ENCODE measurements around the gene ULK2.
"Not testable (repeated sequence)": the region's sequence is repeated elsewhere in the genome, so short reads cannot be mapped to it uniquely, and the experiment has no call there.

Gene ULK2

DNA sequence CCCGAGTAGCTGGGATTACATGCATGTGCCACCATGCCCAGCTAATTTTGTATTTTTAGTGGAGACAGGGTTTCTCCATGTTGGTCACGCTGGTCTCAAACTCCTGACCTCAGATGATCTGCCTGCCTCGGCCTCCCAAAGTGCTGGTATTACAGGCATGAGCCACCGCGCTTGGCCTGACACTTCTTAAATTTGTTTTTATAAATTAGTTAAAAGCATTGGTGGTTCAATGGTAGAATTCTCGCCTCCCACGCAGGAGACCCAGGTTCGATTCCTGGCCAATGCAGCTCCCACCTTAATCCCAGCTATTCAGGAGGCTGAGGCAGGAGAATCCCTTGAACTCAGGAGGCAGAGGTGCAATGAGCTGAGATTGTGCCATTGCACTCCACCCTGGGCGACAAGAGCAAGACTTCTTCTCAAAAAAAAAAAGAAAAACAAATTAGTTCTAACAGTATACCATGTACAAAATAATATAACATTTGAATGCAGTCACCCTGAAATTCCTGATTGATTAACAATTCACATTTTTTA lies 7.0 kb downstream of the ULK2 start:
- DNase-seq = not testable (repeated sequence)

DNA sequence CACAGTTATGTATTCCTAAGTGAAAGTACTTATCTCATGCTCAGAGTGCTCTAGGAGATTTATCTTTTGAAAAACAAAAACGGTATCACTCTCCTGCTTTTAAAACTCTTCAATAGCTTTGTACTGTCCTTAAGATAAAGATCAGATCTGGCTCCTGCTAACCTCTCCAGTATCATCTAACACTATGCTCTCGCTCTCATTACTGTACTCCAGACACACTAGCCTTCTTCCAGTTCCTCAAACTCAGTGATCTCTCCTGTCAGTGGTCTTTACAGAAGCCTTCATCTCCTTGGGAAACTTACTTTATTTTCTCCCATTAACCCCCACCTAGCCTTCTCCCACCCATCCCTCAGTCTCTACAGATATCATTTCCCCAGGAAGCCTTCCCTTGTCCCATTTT lies 10.1 kb downstream of the ULK2 start:
- no peak for DNase-seq

DNA sequence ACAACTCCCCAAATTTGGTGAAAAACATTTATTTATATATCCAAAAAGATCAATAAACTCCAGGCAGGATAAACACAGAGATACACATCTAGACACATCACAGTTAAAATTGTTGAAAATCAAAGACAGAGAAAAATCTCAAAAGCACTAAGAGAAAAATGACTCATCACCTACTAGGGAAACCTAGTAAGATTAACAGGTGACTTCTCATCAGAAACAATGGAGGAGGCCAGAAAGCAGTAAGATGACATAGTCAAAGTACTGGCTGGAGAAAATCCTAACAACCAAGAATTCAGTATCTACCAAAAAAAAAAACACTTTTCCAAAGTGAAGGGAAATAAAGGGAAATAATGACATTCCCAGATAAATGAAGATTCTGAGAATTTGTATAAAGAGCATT lies 33.8 kb downstream of the ULK2 start:
- no peak for DNase-seq

DNA sequence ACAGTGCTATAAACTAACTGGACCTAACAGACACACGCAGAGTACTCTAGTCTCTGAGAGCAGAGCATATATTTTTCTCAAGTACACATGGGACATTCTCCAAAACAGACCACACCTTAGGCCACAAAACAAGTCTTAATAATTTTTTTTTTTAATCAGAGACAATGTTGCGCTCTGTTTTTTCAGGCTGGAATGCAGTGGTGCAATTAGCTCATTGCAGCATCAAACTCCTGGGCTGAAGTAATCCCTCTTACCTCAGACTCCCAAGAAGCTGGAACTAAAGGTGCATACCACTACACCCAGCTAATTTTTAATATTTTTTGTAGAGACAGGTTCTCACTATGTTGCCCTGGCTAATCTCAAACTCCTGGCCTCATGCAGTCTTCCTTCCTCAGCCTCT lies 37.7 kb downstream of the ULK2 start:
- DNase-seq = no peak

DNA sequence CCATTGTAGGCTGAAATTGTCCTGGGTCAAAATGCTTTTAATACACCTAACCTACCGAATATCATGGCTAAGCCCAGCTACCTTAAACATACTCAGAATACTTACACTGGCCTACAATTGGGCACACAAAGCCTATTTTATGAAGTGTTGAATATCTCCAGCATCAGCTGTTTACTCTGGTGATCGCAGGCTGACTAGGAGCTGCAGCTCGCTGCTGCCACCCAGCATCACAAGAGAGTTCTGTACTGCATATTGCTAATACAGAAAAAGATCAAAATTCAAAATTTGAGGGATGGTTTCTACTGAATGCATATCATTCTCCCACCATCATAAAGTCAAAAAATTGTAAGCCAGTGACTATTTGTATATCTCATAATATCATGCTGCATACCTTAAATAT lies 55.3 kb downstream of the ULK2 start:
- DNase-seq = no peak

DNA sequence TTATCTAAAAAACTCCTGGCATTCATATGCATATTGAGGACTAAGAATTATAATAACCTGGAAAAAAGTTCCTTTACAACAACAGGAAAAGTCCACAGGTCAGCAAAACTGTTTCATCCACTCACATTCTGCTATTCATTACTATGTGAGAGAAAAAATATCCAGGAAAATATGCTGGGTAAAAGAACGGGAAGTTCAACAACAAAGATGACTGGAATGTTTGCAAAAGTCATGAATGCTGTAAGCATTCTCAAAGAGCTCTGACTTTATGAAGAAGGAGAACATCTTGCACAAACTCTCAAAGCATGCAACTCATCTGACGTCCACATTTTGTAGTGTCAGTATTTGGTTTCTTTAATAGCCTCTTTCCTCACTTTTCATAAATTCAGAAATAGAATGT lies 62.7 kb downstream of the ULK2 start:
- DNase-seq = no peak

DNA sequence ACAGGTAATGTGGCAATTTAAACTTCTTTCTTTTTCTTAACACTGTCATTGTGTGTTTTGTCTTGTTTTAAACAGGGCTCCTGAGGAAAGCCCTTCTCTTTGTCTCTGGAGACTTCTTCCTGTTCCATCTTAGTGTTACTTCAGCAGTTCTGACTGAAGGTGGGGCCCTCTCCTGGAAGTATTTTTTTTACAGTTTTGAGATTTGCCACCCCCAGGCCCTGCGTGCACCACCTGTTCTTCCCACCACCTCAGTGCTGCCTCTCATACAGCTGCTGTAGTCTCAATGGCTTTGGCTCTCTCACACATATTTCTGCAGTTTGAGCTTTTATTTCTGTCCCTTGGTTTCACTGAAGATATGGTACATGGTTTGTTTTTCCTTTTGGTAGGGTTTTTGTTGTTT lies 67.2 kb downstream of the ULK2 start:
- DNase-seq = no peak

DNA sequence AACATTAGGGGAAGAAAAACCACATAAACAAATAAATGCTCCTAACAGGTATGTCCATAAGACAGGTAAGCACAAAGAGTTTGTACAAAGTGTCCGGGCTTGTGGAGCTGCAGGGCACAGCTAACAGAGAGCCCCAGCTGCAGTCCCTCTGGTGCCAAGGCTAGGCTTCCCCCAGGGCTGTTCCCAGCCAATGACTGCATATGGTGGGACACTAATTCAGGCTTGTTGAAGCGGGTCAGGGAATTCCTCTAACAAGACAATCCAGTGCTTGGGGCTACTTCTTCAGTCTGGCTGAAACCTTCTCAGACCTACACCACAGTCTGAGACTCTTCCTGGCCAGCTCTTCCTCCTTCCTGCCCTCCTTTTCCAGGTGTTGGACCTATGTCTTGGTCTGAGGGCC lies 67.9 kb downstream of the ULK2 start:
- no peak for DNase-seq

DNA sequence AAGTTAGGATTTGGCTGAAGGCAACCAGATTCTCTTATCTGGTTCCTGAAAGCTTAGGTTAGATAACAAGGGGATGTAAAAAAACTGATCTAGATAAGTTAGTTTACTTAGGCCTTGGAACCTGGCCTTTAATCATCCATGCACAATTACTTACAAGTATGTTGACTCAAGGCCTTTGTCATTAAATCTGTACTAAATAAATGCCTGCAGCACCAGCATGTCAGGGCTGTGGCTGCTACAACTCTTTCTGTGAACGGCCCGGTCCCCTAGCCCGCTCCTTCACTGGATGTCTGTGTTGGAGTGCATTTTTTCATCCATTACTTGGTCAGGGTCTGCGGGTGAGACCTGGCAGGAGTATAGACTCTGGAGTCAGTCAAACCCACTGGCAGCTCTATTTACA lies 71.3 kb downstream of the ULK2 start:
- no peak for DNase-seq

DNA sequence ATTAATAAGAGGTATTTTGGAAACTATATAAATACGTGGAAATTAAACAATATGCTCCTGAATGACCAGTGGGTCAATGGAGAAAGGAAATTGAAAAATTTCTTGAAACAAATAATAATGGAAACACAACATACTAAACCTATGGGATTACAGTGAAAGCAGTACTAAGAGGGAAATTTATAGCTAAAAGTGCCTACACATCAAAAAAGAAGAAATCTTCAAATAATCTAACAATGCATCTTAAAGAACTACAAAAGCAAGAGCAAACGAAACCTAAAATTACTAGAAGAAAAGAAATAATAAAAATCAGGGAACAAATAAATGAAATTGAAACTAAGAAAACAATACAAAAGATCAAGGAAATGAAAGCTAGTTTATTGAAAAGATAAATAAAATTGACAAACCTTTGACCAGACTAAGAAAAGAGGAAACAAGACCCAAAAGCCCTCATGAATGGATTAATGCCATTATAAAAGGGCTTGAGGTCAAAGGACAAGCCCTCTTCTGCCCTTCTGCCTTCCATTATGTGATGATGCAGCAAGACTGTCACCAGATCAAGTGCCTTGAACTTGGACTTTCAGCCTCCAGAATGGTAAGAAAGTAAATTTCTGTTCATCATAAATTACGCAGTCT lies 75.7 kb downstream of the ULK2 start:
- no peak for DNase-seq

DNA sequence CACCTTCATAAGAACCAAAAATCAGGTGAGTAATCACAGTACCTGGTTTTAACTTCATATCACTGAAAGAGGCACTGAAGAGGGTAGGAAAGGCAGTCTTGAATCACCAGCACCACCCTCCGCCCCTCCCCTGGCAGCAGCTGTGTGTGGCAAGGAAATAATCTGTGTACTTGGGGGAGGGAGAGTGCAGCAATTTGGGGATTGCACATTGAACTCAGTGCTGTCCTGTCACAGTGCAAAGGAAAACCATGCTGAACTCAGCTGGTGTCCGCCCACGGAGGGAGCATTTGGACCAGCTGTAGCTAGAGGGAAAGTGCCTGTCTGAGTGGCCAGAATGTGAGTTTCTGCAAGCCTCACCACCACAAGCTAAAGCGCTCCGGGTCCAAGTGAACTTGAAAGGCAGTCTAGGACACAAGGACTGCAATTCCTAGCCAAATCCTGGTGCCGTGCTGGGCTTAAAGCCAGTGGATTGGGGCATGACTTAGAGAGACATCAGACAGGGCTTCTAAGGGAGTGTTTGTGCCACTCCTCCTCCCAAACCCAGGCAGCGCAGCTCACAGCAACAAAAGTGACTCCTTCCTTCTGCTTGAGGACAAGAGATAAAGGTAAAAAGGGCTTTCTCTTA lies 79.9 kb downstream of the ULK2 start:
- no peak for DNase-seq

DNA sequence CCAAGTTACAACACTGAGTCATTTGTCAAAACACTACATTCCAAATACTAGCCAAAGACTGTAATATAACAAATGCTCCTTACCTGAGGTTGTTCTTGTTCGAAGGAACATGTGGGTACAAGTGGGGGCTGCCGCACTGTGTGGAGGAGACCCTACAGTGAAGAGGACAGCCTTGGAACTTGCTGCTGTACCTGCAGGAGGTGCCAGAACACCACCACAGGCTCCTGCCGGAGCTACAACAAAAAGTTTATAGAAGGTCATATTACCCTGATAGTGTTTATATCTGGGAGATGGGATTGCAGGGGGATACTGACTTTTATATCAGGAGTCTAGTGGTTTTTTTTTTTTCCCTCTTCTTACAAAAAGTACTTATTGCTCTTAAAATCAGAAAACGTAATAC lies 81.9 kb downstream of the ULK2 start:
- no peak for DNase-seq

DNA sequence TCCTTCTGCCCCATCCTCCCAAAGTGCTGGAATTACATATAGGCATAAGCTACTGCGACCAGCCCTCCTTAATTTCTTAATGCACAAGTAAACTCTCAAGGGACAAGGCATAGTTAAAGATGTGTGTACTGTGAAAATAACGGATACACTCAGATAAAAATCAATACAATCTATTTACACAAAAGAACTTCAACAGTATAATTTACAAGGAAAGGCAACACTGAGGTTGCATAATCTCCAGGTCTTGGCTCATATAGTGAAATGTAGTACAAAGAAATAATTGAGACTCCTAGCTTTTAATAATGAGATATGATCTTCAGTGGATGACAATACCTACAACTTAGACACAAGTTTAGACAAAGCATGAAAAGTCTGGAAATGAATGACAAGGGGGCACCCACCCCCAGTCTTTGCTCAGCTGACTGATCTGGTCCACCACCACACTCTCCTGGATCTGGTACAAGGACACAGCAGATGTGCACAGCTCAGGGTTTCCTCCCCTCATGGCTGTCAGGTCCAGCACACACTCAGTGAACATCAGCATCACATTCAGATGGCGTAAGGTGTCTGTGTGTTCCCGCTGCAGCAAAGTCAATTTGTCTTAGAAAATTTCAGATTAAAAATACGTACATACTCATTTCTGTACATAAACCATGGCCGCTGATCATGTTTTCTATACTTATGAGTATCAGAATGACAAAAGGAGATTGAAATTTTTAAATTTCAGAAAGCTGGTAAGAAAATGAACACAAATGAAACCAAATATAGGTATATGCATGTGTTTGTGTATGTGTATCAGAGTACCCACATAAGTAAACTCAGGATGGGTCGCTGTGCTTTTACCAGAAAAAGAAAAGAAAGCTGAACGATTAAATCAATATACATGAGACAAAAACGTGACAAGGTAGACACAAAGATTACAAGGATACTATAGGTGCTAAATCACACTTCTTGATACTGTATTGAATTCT lies 86.0 kb downstream of the ULK2 start:
- DNase-seq = no peak

DNA sequence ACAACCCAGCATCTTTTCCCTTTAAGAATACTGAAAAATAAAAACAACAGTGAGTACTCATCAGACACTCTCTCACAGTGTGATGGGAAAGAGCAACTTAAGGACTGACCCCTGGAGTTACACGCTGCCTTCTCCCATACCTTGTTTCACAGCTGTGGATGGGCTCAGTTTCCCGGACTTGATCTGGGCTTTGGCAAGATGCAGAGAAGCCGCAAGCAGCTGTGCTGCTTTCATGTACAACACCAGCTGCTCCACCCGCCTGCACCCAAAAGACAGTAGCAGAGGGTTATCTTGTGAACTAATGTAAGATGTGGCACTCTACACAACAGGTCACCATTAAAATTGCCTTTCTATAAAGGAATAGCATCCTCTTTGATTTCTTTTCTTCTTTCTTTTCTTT lies 86.9 kb downstream of the ULK2 start:
- DNase-seq = no peak

DNA sequence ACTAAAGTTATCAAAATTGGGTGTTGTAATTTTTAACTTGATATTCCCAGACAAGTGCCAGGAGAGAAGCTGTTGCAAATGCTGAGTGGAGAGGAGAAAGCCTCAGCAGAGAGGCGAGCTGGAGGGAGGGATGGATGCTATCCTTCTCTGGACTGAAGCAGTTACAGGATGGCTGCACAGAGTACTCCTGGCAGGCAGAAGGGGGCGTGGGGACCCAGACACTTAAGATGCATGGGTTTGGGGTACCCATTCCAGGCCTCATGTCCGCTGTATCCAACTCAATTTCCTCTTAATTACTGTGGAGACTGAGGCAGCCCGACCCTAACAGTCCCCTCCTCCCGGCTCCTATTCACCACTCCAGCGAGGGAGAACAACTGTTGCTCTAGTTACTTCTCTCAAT lies 94.2 kb downstream of the ULK2 start:
- no peak for DNase-seq

DNA sequence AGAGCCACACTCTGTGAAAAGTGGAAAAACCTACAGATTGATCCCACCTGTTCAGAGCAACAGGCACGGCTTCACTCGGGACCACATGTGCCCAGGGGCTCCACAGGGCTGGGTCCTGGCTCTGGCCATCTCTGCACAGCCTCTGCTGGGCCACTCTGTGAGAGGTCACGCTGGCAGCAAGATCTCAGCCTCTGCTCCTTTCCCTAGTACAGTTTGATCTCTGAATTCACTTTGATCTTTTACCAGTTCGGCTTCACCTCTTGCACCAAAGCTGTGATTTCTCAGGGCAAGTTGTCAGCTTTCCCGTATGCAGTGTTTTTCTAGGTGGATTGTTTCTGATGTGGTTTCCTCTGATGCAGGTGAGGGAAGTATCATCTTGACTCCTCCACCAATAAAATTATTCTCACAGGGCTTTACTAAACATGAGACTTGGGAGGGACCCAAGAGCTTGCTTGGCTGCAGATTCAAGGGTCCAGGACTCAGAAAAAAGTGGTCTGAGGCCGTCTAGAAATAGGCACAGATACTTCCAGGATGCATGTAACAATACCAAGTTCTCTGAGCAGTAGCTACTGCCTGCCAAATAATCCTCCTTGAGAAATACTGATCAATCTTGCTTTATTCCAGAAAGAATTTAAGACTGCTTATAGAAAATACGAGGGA lies 95.6 kb downstream of the ULK2 start:
- DNase-seq = no peak

DNA sequence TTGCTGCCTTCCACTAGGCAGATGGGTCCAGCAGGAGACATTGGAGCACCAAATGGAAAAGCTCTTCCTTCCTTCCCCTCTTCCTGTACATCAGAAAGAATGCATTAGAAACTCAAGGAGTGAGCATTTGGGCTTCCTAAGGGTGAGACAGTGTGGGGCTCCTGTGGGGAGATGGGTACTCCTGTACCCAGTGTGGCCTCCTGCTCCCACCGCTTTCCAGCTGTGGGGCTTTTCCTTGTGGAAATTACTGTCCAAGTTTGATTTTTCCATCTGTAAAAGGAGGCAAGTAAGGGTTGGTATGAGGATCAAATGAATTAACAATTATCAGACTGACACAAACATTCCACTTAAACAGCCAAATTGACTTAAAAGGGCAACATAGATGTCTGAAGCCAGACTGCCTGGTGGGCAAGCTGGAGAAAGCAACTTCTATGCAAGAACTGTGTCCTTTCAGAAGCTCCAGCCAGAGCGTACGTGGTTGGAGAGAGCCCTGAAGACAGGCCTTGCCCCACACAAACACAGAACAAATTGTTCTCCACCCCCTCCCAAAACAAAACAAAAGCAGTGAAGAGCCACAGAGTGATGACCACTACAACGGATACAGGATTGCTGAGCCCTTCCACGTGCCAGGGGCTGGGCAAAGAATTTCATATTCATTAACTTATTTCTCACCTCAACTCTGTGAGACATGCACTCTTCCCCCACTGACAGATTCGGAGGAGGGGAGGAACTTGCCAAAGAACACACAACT lies 96.6 kb downstream of the ULK2 start:
- DNase-seq = no peak

DNA sequence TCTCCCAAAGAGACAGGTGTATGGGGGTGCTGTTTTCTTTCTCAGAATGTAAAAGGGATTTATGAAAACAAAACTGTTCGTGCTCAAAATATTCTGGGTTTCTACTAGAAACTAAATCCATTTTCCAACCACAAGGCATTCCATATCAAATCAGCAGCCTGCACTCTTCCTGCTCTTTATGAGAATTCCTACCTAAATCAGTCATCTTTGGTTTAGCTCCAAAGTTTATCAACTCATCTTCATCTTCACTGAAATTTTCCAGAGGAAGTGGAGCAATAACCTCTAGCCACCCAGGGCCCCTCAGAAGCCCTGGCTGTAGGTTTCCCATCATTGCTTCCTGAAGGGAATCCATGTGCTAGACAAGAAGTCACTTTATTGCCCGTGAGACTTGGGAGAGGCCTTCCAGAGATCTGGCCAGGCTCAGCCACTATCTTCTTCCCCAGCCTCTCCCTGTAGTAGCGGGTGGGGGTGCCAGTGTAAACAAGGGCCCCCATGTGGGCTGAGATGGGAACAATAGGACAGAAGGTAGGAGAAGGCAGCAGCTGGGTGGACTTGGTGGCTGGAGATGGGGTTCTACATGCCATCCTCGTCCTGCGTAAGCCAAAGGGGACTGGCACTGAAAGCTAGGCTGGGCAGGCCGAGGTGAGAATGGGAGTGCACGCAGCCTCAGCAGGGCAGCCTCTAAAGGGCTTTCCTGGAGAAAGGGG lies 97.6 kb downstream of the ULK2 start:
- peak; percentile 55 for DNase-seq

DNA sequence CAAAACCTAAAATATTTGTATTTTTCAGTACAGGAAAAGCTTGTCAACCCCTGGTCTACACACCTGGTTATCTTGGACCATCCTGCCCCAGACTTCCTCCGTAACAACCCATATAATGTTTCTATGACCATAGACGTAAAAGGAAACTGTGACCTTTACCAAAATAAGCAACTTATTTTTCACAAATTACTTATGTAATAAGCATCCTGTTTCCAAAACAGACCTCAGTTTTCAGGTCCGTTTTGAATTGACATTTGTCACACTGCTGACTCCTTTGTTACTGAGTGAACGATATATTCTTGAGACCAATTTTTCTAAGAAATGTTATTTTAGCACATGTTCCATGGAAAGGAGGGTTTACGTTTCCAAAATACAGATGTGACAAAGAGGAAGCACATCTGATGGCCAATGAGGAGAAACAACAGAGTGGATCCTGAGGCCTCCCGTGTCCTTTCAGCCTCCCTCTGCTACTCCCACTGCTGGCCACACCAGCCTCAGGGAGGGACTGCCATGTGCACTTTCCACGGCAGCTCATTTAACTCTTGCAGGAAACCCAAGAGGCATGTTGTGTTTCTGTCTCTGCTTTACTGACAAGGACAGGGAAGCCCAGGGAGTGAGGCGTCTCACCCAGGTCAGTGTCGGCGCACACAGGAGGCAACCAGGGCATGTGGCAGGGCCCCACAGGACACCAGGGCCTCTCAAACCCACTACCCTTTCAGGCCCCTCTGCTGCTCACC lies 99.5 kb downstream of the ULK2 start:
- DNase-seq = no peak

DNA sequence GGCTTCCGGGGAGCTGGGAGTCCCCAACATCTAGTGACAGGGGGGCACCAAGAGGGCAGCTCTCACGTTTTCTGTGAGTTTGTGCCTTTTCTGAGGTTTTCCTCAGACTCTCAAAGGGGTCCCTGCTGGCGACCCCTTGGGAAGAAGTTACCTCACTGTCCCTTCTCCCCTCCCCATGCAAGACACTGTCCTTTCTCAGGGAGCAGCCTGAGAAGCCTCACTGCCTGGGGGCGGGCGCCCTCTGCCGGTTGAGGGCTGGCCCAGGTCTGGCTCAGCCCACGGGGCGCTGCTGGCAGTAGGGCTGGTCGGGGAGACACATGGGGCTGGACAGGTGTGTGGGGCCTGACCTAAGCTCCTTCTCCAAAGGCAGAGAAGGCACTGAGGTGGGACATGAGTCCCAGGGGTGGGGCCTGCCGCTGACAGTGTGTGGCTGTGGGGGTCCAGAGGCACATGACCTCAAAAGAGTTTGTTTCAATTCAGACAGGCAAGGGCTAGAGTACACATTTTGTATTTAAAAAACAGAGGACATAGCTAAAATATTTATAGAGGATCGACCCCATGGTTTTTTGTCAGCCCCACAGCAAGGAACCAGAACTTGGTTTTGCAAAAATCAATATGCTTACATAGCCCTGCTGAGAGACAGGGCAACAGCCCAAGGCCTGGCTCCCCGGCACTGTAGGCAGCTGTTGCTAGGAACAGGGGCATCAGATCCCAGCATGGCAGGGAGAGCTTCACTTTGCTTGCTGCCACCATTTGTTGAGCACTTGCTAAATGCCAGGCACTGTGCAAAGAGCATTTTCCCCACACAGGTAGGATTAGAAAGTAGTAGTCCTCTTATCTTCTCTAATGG lies 101.1 kb downstream of the ULK2 start:
- no peak for DNase-seq
